ENCODE results near the gene TNP1. TPM values are rescaled to one million over a fixed set of nuclear protein-coding genes. Genes with fewer than 3 reads are reported as not detected.

Gene TNP1
- total RNA-seq, 1 donor from 2014 or later = not detected

- intact Hi-C loops (cut with DNase I) = no loop called here
- DNase-seq (ENCODE audit: low spot score) = no peak
- ATAC-seq = no peak
Measured at GRCh38 chr2:216878072-216878471, 18.2 kb upstream of the TNP1 start.

- ATAC-seq (no peak), DNase-seq (ENCODE audit: low spot score) (no peak)
- intact Hi-C loops (cut with DNase I) = no loop called here
Measured at GRCh38 chr2:216877085-216877484, 17.2 kb upstream of the TNP1 start.

GRCh38 chr2:216875862-216876261, 16.0 kb upstream of the TNP1 start:
- intact Hi-C loops (cut with DNase I) = no loop called here
- DNase-seq (ENCODE audit: low spot score) (no peak), ATAC-seq (no peak)

GRCh38 chr2:216873573-216873972, 13.7 kb upstream of the TNP1 start:
- DNase-seq (ENCODE audit: low spot score) (no peak), ATAC-seq (no peak)
- intact Hi-C loops (cut with DNase I) = no loop called here

GRCh38 chr2:216872624-216873023, 12.8 kb upstream of the TNP1 start:
- ATAC-seq = no peak
- intact Hi-C loops (cut with DNase I) = no loop called here
- DNase-seq (ENCODE audit: low spot score) = no peak

- ATAC-seq = no peak
- intact Hi-C loops (cut with DNase I) = no loop called here
- DNase-seq (ENCODE audit: low spot score) = no peak
Measured at GRCh38 chr2:216872040-216872439, 12.2 kb upstream of the TNP1 start.

- DNase-seq (ENCODE audit: low spot score) (no peak), ATAC-seq (no peak)
- intact Hi-C loops (cut with DNase I) = no loop called here
Measured at GRCh38 chr2:216871333-216871934, 11.6 kb upstream of the TNP1 start.

- no peak for ATAC-seq
- intact Hi-C loops (cut with DNase I) = no loop called here
- no peak for DNase-seq (ENCODE audit: low spot score)
Measured at GRCh38 chr2:216870508-216871332, 10.9 kb upstream of the TNP1 start.

- intact Hi-C loops (cut with DNase I) = no loop called here
- DNase-seq (ENCODE audit: low spot score) = no peak
- ATAC-seq = no peak
Measured at GRCh38 chr2:216866515-216867095, 6.7 kb upstream of the TNP1 start.

GRCh38 chr2:216865658-216866057, 5.8 kb upstream of the TNP1 start:
- no peak for ATAC-seq
- intact Hi-C loops (cut with DNase I) = no loop called here
- no peak for DNase-seq (ENCODE audit: low spot score)

- DNase-seq (ENCODE audit: low spot score) = no peak
- intact Hi-C loops (cut with DNase I) = no loop called here
- ATAC-seq = peak; percentile 48
Measured at GRCh38 chr2:216863946-216864345, 4.1 kb upstream of the TNP1 start.

GRCh38 chr2:216862628-216863398, 2.9 kb upstream of the TNP1 start:
- no peak for DNase-seq (ENCODE audit: low spot score)
- intact Hi-C loops (cut with DNase I) = no loop called here
- peak; percentile 51 for ATAC-seq

GRCh38 chr2:216860426-216861137, 718 bp upstream of the TNP1 start:
- DNase-seq (ENCODE audit: low spot score) (no peak), ATAC-seq (no peak)
- intact Hi-C loops (cut with DNase I) = no loop called here

GRCh38 chr2:216858312-216858711, 1.6 kb downstream of the TNP1 start:
- ATAC-seq = no peak
- intact Hi-C loops (cut with DNase I) = no loop called here

GRCh38 chr2:216857131-216857550, 2.7 kb downstream of the TNP1 start:
- ATAC-seq (peak; percentile 2), DNase-seq (ENCODE audit: low spot score) (no peak)
- intact Hi-C loops (cut with DNase I) = no loop called here

More at GRCh38 chr2:216858312-216858711, 1.6 kb downstream of the TNP1 start:
- DNase-seq (ENCODE audit: low spot score) = no peak

- intact Hi-C loops (cut with DNase I) = no loop called here
- ATAC-seq = no peak
- no peak for DNase-seq (ENCODE audit: low spot score)
Measured at GRCh38 chr2:216856406-216857065, 3.3 kb downstream of the TNP1 start.

GRCh38 chr2:216855605-216856004, 4.3 kb downstream of the TNP1 start:
- ATAC-seq (peak; percentile 81), DNase-seq (ENCODE audit: low spot score) (no peak)
- intact Hi-C loops (cut with DNase I) = no loop called here

GRCh38 chr2:216855079-216855478, 4.8 kb downstream of the TNP1 start:
- intact Hi-C loops (cut with DNase I) = no loop called here
- no peak for ATAC-seq
- no peak for DNase-seq (ENCODE audit: low spot score)
